ENCODE results near the gene ATRAID. TPM values are rescaled to one million over a fixed set of nuclear protein-coding genes. Genes with fewer than 3 reads are reported as not detected.

The ATRAID gene
- total RNA-seq, 1 experiment from 2014 or later: 108 TPM

DNA sequence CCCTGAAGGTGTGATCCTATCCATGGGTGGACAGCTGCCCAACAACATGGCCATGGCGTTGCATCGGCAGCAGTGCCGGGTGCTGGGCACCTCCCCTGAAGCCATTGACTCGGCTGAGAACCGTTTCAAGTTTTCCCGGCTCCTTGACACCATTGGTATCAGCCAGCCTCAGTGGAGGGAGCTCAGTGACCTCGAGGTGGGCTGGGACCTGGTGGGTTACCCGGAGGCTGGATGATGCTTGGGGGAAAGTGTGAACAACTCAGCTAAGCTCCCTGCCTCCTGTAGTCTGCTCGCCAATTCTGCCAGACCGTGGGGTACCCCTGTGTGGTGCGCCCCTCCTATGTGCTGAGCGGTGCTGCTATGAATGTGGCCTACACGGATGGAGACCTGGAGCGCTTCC, 21.5 kb downstream of the ATRAID start:
- Histone ChIP-seq H3K27me3 (ENCODE audit: insufficient read depth, low read length) (no peaks in the 10 kb centered on the region), H3K56ac (ENCODE audit: insufficient read length, low read depth, low read length) (no peak overlapping the region), H3K79me1 (ENCODE audit: insufficient read depth, low read depth, low read length, poor library complexity, severe bottlenecking) (no peaks in the 10 kb centered on the region), H2BK15ac (ENCODE audit: low read depth, low read length) (no peak overlapping the region), H3K27ac (ENCODE audit: insufficient read length, low read depth, low read length) (no peak overlapping the region), H2AK5ac (ENCODE audit: insufficient read length, low read length) (no peak overlapping the region), H3K79me2 (ENCODE audit: insufficient read depth, low read length) (no peaks in the 10 kb centered on the region), H3K18ac (ENCODE audit: insufficient read length, low read depth, low read length) (no peak overlapping the region), H3K23ac (ENCODE audit: insufficient read length, low read depth, low read length) (no peak overlapping the region), H4K8ac (replicated peaks; ENCODE audit: insufficient read length, low read depth, low read length) (no peak overlapping the region), H4K91ac (ENCODE audit: insufficient read length, low read depth, low read length) (no peak overlapping the region), H3T11ph (ENCODE audit: low read length) (no peak overlapping the region), H3K9me3 (ENCODE audit: control insufficient read depth, low read depth, low read length) (no peaks in the 10 kb centered on the region), H2BK20ac (ENCODE audit: low read depth, low read length, poor library complexity, severe bottlenecking) (no peak overlapping the region), H3K4me2 (ENCODE audit: insufficient read depth, insufficient read length, low read length) (no peak overlapping the region), H3K23me2 (ENCODE audit: insufficient read length, low read depth, low read length, poor library complexity, severe bottlenecking) (no peaks in the 10 kb centered on the region), H3K4me1 (ENCODE audit: insufficient read depth, low read length) (no peaks in the 10 kb centered on the region), H3K14ac (ENCODE audit: insufficient read depth, low read length) (no peak overlapping the region), H4K20me1 (ENCODE audit: control insufficient read depth, insufficient read depth, insufficient read length) (peaks cover 2% of the 10 kb centered on the region), H2AFZ (ENCODE audit: low read length) (no peak overlapping the region), H4K5ac (ENCODE audit: insufficient read length, low read depth, low read length) (no peak overlapping the region), H2BK12ac (ENCODE audit: insufficient read length, low read depth, low read length) (no peak overlapping the region), H3K4ac (ENCODE audit: low read depth, low read length) (no peak overlapping the region), H2BK5ac (ENCODE audit: insufficient read length, low read length) (no peak overlapping the region), H3K9ac (ENCODE audit: extremely low read depth, insufficient read length, low read length) (no peak overlapping the region), H2BK120ac (ENCODE audit: low read depth, low read length, poor library complexity, severe bottlenecking) (no peak overlapping the region)
- WGBS (ENCODE audit: extremely low coverage, insufficient read length, low lambda C conversion rate): no CpG with 5 or more reads among the region's 14 CpGs
- no peaks in the 10 kb centered on the region for H3K4me1 Mint-ChIP-seq
- no peak for TF ChIP-seq CTCF (conservative IDR thresholded peaks at IDR 0.05)
- no peak overlapping the region for H3K27ac Mint-ChIP-seq
- no peak for DNase-seq
- peaks cover 67 to 95% (median 89%) of the 10 kb centered on the region in 3 experiments for H3K36me3 Mint-ChIP-seq (ENCODE audit: insufficient read depth in 1 of 3, low read depth in 3 of 3)
- peak overlapping the region in 1 of 2 experiments; percentile 23; a peak in 1 of 5 replicates for H3K4me3 Mint-ChIP-seq
- no peaks in the 10 kb centered on the region for H3K27me3 Mint-ChIP-seq (ENCODE audit: low read depth)
- no peaks in the 10 kb centered on the region for H3K9me3 Mint-ChIP-seq
